GM21367 (cell line): Measurements from ENCODE around the gene RAB5B.
A peak's percentile ranks its signal among the peaks of the same experiment; 100 is the strongest.

Experiments used
- ATAC-seq: cut with Tn5 transposase; IDR thresholded peaks from one replicate; pipeline ENCODE4 v1.9.1; 2021; ENCODE audit not compliant: unreplicated experiment

Gene RAB5B, protein sequence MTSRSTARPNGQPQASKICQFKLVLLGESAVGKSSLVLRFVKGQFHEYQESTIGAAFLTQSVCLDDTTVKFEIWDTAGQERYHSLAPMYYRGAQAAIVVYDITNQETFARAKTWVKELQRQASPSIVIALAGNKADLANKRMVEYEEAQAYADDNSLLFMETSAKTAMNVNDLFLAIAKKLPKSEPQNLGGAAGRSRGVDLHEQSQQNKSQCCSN

DNA sequence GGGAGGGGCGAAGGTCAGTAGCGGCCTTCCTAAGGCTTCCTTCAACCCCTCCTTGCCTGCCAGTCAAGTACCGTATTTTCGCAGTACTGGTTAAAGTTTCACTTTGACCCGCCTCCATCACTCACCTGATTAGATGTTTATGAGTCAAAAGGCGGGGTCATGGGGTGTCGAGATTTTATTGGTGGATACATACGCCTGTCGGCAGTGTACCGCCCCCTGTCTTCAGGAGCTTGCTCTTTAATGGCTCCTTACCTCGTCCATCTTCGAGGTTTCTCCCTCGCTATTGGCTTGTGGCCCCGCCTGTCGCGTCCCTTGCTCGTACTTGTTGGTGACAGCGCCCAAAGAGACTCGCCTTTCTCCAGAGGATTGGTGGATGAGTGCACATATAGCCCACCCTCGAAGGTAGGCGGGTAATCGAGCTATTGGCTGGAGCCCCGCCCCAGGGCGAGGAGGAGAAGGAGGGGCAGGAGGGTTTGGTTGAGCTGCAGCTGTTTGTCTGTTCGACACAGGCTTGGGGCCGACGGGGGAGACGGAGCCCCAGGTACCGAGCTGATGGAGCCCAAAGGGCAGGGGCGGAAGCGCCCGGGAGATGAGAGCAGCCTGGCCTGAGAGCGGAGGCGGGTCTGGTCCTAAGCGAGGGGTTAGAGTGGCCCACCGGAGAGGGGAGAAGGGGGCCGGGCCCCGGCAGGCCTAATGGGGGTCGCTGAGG is at the start of gene RAB5B:
TSS of gene RAB5B (plus strand) at position 480 of the 709 bp plus-strand sequence. CDS start 12,883 bp downstream, outside the sequence.
- peak; percentile 90 for ATAC-seq

DNA sequence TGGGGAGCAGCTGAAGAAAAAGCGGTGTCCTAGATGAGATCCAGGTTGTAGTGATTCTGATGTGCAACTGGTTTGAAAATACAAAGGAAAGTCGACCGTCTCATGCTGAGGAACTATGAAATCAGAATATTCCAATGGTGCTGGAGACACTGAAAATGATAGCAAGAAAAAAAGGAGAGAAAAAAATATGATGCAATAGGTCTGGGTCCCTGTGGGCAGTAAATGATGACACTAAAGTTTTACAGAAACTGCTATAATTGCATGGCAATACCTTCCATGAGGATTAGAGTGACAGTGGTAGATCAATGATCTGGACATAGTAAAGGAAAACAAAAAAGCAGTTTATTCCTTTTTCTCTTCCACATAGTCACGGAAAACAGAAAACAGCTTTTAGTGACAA is 48.5 kb upstream of the RAB5B start:
- ATAC-seq: no peak

DNA sequence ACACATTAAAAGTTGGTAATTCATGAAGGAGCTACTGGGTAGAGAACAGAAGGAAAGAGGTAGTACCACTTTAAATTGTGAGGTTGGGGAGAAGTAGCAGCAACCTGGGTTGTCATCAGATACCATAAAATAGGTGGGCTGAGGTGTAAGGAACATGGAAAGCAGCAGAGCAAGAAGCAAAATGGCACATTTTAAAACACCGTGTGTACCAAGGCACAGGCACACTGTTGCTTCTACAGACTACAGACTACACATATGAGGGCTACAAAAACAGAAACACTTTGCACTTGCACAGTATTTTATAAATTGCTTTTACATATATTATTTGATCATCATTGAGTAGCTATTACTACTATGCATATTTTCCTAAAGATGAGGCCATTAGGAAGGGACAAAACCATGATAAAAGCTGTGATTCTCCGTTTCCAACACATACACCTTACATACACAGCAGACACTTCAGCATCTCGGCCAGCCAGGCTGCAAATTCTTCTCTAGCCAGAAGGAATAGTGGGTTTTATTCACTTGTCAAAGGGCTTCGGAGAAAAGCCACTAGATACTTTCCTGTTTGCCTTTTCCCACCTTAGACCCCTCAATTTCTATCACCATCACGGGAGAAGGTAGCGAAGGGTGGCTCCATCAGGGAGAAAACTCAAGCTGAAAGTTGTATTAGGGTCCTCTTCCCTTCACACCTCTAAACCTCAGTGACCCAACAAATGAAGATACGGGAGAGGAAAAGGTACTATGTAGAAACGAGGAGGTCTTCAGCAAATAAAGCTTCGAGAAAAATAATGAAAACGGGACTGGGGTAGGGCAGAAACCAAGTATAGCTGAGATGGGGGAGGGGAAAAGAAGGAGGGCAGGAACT is 47.8 kb upstream of the RAB5B start:
- ATAC-seq: no peak

DNA sequence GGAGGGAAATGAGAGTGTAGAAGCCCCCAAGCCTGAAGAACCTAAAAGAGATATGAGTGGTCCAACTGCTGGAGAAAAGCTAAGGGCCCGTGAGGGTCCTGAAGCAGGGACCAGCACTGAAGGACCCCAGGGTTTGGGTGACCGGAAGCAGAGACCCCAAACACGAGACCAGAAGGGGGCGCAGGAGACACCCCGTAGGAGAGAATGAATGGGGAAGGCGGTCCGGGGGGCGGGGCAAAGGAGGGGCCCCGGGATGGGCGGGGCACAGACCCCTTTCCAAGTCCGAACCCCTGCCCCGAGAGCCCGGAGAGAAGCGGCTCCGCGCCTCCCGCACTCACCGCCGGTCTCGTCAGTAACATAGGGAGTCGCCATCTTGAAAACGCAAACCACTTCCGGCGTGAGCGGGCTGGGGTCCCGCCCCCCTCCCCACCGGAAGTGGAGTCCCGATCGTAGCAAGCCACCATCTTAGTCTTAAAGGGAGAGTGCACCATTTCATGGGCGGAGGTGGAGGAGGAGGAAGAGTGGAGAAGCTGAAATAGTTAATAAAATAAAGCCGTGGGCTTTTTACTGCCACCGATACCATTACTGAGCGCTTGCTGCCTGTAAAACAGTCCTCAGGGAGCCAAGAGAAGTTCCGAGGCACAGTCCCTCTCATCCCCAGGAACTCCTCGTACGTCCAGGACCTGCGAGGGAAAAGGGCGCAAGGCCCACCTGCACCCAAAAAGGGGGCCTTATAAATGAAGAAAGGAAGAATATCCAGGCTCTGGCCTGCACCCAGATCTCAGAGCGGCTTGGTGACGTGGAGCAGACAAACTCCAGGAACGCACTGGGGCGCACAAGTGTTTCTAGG is 46.9 kb upstream of the RAB5B start:
- ATAC-seq: peak; percentile 29

DNA sequence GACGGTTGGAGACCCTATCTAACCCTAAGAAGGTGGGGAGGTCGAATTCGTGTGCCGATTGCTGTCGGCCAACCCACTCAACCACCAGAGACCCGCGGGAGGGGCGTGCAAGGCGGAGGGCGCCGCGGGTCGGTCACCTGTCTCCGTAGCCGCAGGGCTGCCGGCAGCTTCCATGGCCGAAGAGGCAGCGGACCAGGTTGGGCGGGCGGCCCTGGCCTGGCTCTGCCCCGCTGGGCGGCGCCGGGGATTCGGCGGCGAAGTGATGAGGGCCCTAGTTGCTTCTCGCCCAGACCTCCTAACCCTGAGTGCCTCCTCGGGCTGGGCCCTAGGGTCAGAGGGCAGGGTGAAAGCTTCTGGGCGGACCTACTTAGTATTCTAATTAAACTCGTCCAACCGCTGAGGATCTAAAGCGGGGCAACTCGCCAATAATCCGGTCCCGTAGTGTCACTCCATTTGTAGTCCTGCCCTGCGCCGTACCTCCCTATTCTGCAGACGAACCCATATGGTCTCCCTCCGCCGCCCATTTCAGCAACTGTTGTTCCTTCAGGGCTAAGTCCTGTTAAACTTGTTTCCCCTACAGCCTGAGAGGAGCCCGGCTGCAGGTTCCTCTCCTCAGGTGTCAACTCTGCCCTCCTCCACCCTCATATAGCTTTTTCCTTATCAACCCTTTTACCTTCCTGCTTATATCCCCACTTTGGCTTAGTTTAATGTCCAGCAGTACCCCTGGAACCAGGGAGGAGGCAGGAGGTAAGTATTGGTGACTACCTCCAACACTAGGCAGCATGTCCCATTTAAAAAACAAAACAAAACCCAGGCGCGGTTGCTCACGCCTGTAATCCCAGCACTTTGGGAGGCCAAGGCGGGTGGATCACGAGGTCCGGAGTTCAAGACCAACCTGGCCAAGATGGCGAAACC is 46.0 kb upstream of the RAB5B start, which contains the start of gene PYM1:
TSS of gene PYM1 (minus strand) at position 307 of the 915 bp plus-strand sequence. CDS start at position 174, 133 bp downstream.
- peak; percentile 31 for ATAC-seq

DNA sequence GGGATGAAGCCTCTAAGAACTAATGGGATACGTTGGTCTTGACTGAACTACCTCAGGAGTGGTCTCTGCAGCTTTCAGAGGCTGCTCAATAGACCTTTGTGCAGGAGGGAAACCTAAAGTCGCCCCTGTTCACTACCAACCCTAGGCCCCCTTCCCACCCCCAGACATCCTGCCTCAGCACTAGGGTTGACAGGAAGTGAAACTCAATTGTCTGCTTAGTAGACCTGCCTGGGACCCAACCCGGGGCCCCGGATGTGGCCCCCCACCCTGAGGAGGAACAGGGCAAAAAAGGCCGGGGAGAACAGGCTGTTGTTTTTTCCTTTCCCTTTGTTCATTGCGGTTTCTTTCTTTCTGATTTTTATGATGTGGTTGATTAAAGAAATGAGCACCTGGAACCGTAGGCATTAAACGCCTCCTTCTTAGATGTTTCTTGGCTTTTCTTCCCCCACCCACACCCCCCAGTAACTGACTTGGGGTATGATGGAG is 44.5 kb upstream of the RAB5B start:
- ATAC-seq: peak; percentile 36

DNA sequence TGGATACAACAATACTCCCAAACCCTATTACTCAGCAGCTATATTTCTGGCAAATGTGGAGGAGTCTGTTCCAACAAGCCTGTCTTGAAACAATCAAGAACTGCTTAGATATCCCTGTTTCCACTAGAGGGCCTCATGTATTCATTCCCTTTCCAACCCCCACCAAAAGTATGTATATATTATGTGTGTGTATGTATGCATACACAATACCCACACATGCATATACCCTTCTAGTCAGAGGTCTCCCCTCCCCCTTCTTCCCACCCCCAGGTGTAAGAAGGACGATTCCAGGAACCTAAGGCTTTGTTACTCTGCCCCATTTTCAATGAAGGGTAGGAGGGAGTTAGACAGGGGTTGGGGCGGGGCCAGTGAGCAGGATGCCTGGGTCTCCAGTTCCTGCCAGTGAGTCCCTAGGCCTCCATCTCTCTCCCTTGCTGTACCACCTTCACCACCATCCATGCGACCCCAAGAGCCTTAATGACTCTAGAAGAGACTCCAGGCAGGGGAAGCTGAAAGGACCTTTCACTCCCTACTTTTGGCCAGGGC is 43.0 kb upstream of the RAB5B start, which contains the start of gene DGKA:
TSS of gene DGKA (plus strand) at position 392 of the 546 bp plus-strand sequence. CDS start 5,342 bp downstream, outside the sequence.
- ATAC-seq: no peak

DNA sequence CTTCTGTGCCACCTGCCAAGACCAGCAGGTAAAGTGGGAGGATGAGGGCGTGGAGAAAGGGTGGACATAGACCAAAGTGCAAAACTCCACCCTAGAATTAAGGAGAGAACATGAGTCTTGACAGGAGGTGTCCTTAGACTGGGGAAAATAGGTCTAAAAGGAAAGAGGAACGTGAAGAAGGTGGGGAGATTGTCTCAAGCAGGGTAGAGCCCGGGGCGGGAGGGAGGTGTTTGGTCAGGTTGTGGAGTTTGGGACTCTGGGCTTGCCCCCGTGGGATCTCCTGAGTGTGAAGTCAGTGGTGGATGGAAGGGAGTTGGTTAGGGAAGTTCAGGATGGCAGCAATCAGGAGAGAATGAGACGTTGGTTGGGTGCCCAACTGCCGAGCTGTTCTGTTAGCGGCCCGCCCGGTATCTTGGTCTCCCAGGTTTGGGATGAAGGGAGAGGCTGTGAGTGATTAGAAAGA is 42.5 kb upstream of the RAB5B start:
- ATAC-seq: no peak

DNA sequence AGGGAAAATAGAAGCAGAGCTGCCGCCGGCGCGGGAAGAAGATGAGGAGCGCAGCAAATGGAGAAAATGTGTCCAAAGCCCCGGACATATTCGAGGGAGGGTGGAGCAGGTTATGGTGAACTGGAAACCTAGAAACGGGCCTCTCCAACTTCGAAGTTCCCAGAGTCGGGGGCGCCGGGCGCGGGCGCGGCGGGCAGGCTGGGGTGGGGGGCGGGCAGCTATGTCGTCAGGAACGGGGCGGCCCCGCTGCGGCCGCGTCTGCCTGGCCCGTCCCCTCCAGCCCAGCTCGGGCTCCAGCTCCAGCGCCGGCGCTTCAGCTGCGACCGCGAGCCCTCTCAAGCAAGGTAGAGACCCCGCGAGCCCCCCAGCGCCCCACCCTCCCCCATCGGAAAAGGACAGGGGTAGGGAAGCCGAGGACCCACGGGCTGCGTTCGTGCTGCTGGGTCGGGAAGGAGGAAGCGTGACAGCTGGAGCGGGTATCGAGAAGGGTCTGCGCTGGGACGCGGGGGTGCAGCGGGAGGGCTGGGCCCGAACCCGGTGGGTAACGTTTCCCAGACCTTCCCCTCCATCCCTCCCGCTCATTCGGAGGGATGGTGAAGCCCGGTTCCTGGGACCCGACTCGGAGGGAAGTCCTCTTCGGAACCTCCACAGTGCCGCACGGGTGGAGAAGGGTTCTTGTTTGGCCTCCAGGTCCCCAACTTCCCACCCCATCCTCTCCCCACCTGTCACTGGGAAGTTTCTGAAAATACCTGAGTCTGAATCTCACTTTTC is 41.9 kb upstream of the RAB5B start:
- no peak for ATAC-seq

DNA sequence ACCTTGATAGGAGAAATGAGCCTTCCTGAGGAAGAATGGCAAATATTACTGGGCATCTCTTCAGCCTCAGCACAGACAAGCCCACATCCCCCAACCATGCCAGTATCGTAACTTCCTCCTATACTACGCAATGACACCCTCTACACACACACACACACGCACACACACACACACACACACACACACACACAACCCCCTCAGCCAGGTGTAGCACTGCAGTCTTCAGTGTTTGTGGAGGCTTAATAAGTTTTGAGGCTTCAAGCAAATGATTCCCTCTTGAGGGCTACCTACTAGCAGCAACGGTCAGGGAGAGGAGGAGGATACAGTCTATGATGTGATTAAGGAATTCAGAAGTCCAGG is 41.3 kb upstream of the RAB5B start:
- no peak for ATAC-seq

DNA sequence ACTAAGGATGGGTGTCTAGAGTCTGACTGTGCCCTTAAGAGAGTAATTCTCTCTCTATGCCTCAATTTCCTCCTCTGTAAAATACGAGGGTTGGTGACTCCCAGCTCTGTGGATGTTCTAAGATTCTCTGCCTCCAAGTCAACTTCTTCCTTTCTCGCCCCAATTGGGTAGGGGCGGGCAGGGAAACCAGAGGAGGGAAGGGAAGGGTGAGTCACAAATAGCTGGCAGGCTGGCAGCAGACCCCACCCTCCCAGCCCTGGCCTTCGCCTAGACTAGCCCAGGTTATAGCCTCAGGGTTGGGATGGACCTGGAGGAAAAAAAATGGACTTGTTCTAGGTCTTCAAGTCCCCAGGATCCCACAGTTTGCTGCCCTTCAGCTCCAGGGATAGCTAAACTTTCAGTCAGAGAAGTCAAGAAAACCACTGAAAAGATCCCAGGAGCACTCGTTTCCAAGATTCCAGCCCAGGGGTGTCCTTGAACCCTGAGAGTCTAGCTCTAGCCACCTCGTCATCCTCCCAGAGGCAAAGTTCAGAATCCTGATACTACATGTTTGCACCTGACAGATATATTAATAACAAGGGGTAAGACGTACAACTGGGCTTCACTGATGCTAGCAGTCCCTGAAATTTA is 40.6 kb upstream of the RAB5B start:
- ATAC-seq: no peak

DNA sequence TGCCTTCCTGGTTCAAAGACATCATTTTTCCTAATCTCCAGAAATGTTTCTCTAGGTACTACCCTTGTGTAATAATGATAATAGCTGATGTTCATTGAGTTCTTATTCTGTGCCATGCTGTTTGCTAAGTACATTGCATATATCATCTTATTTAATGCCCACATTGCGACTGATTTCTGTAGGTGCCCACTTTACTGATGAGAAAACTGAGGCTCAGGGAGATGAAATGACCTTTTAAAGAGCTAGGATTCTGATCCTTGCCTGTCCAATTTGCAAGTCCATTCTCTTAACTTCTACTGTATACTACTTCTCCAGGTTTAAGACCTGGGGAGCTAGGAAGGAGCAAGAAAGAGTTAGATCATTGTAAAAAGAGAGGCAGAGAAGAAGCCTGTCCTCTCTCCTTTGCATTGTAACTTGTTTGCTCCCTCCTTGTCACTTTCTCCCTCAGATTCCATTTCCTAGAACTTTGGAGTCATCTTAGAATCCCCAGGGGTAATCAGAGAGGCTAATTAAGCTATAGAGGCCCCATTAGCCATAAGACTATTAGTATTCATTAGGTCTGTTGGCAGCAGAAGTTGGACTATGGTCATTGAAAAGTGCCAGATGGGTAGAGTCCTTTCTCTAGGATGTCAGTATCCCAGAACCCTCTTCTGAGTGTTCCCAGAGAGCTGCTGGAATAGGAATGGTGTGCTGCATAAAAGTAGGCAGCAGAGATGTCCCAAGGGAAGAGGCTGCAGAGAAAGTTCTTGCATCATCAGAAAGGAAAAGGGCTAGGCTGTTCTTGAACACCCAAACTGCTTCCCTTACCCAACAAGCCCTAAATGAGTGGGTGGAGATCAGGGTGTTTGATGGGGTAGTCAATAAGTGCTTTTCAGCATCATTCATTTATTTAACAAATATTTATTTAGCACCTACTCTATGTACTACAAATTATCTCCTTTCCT is 39.8 kb upstream of the RAB5B start:
- no peak for ATAC-seq

DNA sequence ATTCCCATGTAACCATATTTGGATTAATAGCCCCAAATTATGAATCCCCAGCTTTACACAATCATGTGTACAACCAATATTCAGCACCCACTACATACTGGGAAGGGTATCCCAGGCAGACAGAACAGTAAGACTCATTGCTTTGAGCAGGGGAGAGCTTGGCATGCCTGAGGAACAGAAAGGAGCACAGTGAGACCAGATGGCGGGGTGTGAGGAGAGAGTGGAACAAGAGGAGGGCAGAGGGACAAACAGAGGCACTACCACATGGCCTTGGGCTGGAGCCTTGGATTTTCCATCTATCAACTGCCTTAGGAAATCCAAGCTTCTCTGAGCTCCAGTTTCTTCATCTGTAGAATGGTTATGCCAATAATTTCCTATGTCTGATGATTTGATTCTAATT is 39.1 kb upstream of the RAB5B start:
- ATAC-seq: no peak

DNA sequence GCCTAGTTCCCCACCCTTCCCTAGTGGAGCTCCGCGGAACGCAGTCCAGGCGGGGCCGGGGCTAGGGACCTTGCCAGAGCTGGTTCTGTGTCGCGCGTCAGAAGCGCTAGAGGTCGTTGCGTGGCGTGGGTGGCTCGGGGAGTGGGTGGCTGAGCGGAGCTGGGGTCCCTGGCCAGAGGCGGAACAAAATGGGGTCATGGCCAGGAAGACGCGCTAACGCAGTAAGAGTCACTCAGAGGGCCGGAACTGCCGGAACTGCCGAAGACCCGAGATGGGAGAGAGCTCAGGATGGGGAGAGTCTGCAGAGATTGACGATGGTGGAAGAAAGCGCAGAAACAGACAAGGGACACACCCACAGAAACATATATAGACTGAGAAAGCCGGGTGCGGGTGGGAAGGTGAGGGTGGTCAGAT is 38.1 kb upstream of the RAB5B start:
- ATAC-seq: no peak

DNA sequence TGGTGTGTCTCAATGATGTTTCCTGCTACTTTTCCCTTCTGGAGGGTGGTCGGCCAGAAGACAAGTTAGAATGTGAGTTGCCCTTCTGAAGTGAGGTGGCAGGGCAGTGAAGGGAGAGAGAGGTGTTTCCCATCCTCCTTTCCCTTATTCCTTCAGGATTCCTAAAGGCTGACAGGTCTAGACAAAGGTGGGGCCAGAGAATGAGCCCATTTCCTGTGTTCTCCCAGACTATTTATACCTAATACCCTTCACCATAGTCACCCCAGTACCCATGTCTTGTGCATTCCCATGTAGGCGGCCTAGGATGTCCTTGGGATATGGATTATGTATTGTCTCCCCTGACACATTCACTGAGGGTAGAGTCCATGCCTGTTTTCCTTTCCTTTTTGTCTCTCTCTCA is 35.9 kb upstream of the RAB5B start:
- ATAC-seq: no peak

DNA sequence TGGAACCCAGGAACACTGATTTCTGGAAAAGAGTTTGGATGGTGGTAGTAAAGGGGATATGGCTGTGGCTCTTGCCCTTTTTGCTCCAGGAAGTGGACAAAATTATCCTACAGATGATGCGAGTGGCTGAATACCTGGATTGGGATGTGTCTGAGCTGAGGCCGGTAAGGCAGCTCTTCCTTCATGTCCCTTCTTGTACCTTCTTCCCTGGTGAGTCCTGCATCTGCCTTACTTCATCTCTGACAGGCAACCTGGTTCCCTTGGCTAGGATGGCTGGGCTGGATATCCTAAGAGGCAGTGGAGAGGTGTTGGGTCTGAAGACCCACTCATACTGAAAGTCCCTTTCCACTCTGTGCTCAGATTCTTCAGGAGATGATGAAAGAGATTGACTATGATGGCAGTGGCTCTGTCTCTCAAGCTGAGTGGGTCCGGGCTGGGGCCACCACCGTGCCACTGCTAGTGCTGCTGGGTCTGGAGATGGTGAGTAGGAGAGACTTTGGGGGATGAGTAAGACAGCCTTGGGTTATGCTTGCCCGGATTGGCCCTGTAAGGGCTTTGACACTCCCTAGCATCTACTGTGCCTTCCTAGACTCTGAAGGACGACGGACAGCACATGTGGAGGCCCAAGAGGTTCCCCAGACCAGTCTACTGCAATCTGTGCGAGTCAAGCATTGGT is 34.9 kb upstream of the RAB5B start:
- no peak for ATAC-seq
